Neuronal stem cell (in vitro differentiated cells): Measurements from ENCODE around the gene PLEK2. TPM values are rescaled to one million over a fixed set of nuclear protein-coding genes. Genes with fewer than 3 reads are reported as not detected.

Source experiments
- DNase-seq: peaks from one replicate; pipeline ENCODE4 v3.0.0-alpha.2; 2013; ENCODE audit warnings: low spot score
- H2AFZ ChIP-seq: one replicate; pipeline ENCODE4 v1.6.1; 2013; ENCODE audit warnings: mild to moderate bottlenecking, low read length, inconsistent platforms
- H2AK5ac ChIP-seq: 2 replicates; pipeline ENCODE4 v1.6.1; 2013; ENCODE audit warnings: low read depth, mild to moderate bottlenecking, inconsistent platforms, low read length, moderate library complexity, mixed read lengths
- H2BK120ac ChIP-seq: 2 replicates; pipeline ENCODE4 v1.6.1; 2013; ENCODE audit warnings: low read depth, mild to moderate bottlenecking, inconsistent platforms, low read length, moderate library complexity, mixed read lengths
- H2BK12ac ChIP-seq: one replicate; pipeline ENCODE4 v1.6.1; 2013; ENCODE audit warnings: low read length, inconsistent platforms
- H2BK15ac ChIP-seq: 2 replicates; pipeline ENCODE4 v1.6.1; 2013; ENCODE audit warnings: mild to moderate bottlenecking, low read length, inconsistent platforms, mixed read lengths
- H2BK5ac ChIP-seq: one replicate; pipeline ENCODE4 v1.6.1; 2013; ENCODE audit warnings: inconsistent platforms, mild to moderate bottlenecking, low read length, moderate library complexity
- H3K14ac ChIP-seq: one replicate; pipeline ENCODE4 v1.6.1; 2013; ENCODE audit warnings: low read length, inconsistent platforms
- H3K18ac ChIP-seq: 2 replicates; pipeline ENCODE4 v1.6.1; 2013; ENCODE audit warnings: low read length, inconsistent platforms
- H3K23ac ChIP-seq: 2 replicates; pipeline ENCODE4 v1.6.1; 2013; ENCODE audit warnings: low read depth, mild to moderate bottlenecking, mixed read lengths, low read length, inconsistent platforms; ENCODE audit not compliant: poor library complexity
- H3K27ac ChIP-seq: replicated peaks from 3 replicates; pipeline ENCODE4 v1.5.1; 2013; ENCODE audit warnings: low read length, inconsistent platforms
- H3K27me3 ChIP-seq, 3 experiments: 2 replicates each; pipeline ENCODE4 v1.6.1; 2013; ENCODE audit warnings: low read length in 3 of 3, mild to moderate bottlenecking in 2 of 3, inconsistent platforms in 1 of 3, low read depth in 1 of 3, mixed read lengths in 1 of 3, moderate library complexity in 1 of 3; ENCODE audit not compliant: control insufficient read depth in 3 of 3, insufficient read depth in 3 of 3
- H3K36me3 ChIP-seq, 2 donors: replicated peaks in 1 of 2; 2 replicates each; pipeline ENCODE4 v1.6.1; 2013; ENCODE audit warnings: low read length in 2 of 2; ENCODE audit not compliant: control insufficient read depth in 2 of 2, insufficient read depth in 2 of 2
- H3K4ac ChIP-seq: 2 replicates; pipeline ENCODE4 v1.6.1; 2013; ENCODE audit warnings: inconsistent platforms, mild to moderate bottlenecking, low read length, moderate library complexity
- H3K4me1 ChIP-seq, 2 donors: 1 replicate in 1 of 2; 2 replicates in 1 of 2; pipeline ENCODE4 v1.6.1; 2013; ENCODE audit warnings: low read length in 2 of 2, low read depth in 1 of 2; ENCODE audit not compliant: control insufficient read depth in 2 of 2, insufficient read depth in 1 of 2
- H3K4me2 ChIP-seq: one replicate; pipeline ENCODE4 v1.6.1; 2013; ENCODE audit warnings: mild to moderate bottlenecking, low read length, inconsistent platforms; ENCODE audit not compliant: insufficient read depth, poor library complexity, severe bottlenecking
- H3K4me3 ChIP-seq, 2 donors: 2 replicates each; pipeline ENCODE4 v1.5.1; 2013; ENCODE audit warnings: low read length in 2 of 2, mild to moderate bottlenecking in 2 of 2, inconsistent platforms in 1 of 2, moderate library complexity in 1 of 2
- H3K79me1 ChIP-seq: one replicate; pipeline ENCODE4 v1.6.1; 2013; ENCODE audit warnings: low read depth, mild to moderate bottlenecking, inconsistent platforms, low read length, moderate library complexity
- H3K9ac ChIP-seq: one replicate; pipeline ENCODE4 v1.6.1; 2013; ENCODE audit warnings: mild to moderate bottlenecking, low read depth, low read length, inconsistent platforms; ENCODE audit not compliant: poor library complexity
- H3K9me3 ChIP-seq, 2 donors: replicated peaks in 1 of 2; 2 replicates each; pipeline versions ENCODE3 to v1.6.1; 2013; ENCODE audit warnings: low read length in 2 of 2, mild to moderate bottlenecking in 2 of 2, inconsistent platforms in 1 of 2, low read depth in 1 of 2, mixed read lengths in 1 of 2, moderate library complexity in 1 of 2; ENCODE audit not compliant: control insufficient read depth in 2 of 2, insufficient read depth in 1 of 2
- H4K8ac ChIP-seq: one replicate; pipeline ENCODE4 v1.6.1; 2013; ENCODE audit warnings: low read depth, mild to moderate bottlenecking, inconsistent platforms, low read length, moderate library complexity
- H4K91ac ChIP-seq: one replicate; pipeline ENCODE4 v1.6.1; 2013; ENCODE audit warnings: low read length, low read depth, mild to moderate bottlenecking, inconsistent platforms; ENCODE audit not compliant: poor library complexity
- WGBS, 2 donors: extraction: QIAGEN DNeasy Blood & Tissue Kit; methylation state at CpG; one replicate each; pipeline ENCODE4 v1.1.7; 2013; ENCODE audit warnings: missing lambda C conversion rate in 2 of 2, mixed read lengths in 1 of 2; ENCODE audit not compliant: insufficient read length in 2 of 2, insufficient replicate concordance in 1 of 2; ENCODE audit errors: extremely low coverage in 2 of 2; 5-methylcytosine and 5-hydroxymethylcytosine counted together
- polyA plus RNA-seq, 2 experiments: library from polyadenylated mRNA; stranded (reverse); fragments of 200-250 nt; gene quantifications; one replicate each; pipeline ENCODE4 v1.2.3, GENCODE V29; 2013

The PLEK2 gene
- 0.07 TPM for polyA plus RNA-seq (2013, experiment 1 of 2)
- 0.06 TPM for polyA plus RNA-seq (2013, experiment 2 of 2)

GRCh38 chr14:67411820-67412421 is at the start of gene PLEK2:
PLEK2 (minus strand) TSS chr14:67412165; CDS start chr14:67412059, 106 bp downstream.
- Histone ChIP-seq H3K4me2 (peak within 1 kb of the TSS; percentile 67), H4K91ac (no peak within 1 kb of the TSS), H3K27ac (no peak within 1 kb of the TSS), H3K4me3 (peak within 1 kb of the TSS in 1 of 2 donors; percentile 72), H3K4ac (no peak within 1 kb of the TSS), H2BK12ac (no peak within 1 kb of the TSS), H2AK5ac (peak within 1 kb of the TSS; percentile 57), H2BK15ac (no peak within 1 kb of the TSS), H3K79me1 (no peaks in the 10 kb centered on the region), H3K9me3 (no peaks in the 10 kb centered on the region), H3K4me1 (peaks cover 0 to 3% of the 10 kb centered on the region in 2 donors), H3K23ac (peak within 1 kb of the TSS; percentile 4), H2BK5ac (no peak within 1 kb of the TSS), H3K9ac (peak within 1 kb of the TSS; percentile 54), H4K8ac (no peak within 1 kb of the TSS), H3K27me3 (peaks cover 0 to 14% (median 2%) of the 10 kb centered on the region in 3 experiments), H3K36me3 (no peaks in the 10 kb centered on the region), H3K18ac (peak within 1 kb of the TSS; percentile 72), H2BK120ac (no peak within 1 kb of the TSS), H2AFZ (no peak within 1 kb of the TSS), H3K14ac (peak within 1 kb of the TSS; percentile 42)
- DNase-seq: no peak
- WGBS, 2 donors: no CpG with 5 or more reads among the region's 63 CpGs

- H4K8ac ChIP-seq: no peak overlapping the region
- H3K9me3 ChIP-seq: no peaks in the 10 kb centered on the region
- no peak overlapping the region for H3K14ac ChIP-seq
- no peak overlapping the region for H3K9ac ChIP-seq
- H3K4me3 ChIP-seq: no peak overlapping the region
- no peak overlapping the region for H3K23ac ChIP-seq
- no peak overlapping the region for H2AK5ac ChIP-seq
- no peak overlapping the region for H2BK5ac ChIP-seq
- no peaks in the 10 kb centered on the region for H3K79me1 ChIP-seq
- no peak overlapping the region for H3K27ac ChIP-seq
- H2BK12ac ChIP-seq: no peak overlapping the region
- no peaks in the 10 kb centered on the region for H3K36me3 ChIP-seq
- H2BK15ac ChIP-seq: no peak overlapping the region
- peaks cover 0 to 29% (median 0%) of the 10 kb centered on the region in 3 experiments for H3K27me3 ChIP-seq
- H3K4me2 ChIP-seq: no peak overlapping the region
- H3K4me1 ChIP-seq: peaks cover 2 to 4% of the 10 kb centered on the region in 2 donors
- H4K91ac ChIP-seq: no peak overlapping the region
- no peak overlapping the region for H3K4ac ChIP-seq
- H2AFZ ChIP-seq: no peak overlapping the region
- H3K18ac ChIP-seq: no peak overlapping the region
- no peak overlapping the region for H2BK120ac ChIP-seq
- no peak for DNase-seq
- whole genome bisulfite sequencing, 2 donors: no CpG with 5 or more reads among the region's 3 CpGs
Observed at GRCh38 chr14:67461341-67461985, 49.5 kb upstream of the PLEK2 start.

GRCh38 chr14:67459336-67459735 is 47.4 kb upstream of the PLEK2 start:
- peaks cover 0 to 20% (median 0%) of the 10 kb centered on the region in 3 experiments for H3K27me3 ChIP-seq

GRCh38 chr14:67457782-67458181 is 45.8 kb upstream of the PLEK2 start:
- Histone ChIP-seq H2BK12ac (no peak overlapping the region), H2BK15ac (peak overlapping the region; percentile 26), H4K91ac (no peak overlapping the region), H3K4ac (no peak overlapping the region), H3K79me1 (no peaks in the 10 kb centered on the region), H2AFZ (peak overlapping the region; percentile 87), H2BK5ac (no peak overlapping the region), H3K4me3 (no peak overlapping the region), H3K27me3 (peaks cover 0 to 25% (median 0%) of the 10 kb centered on the region in 3 experiments), H3K9me3 (no peaks in the 10 kb centered on the region), H3K27ac (no peak overlapping the region), H3K14ac (no peak overlapping the region), H3K9ac (no peak overlapping the region), H4K8ac (no peak overlapping the region), H3K23ac (no peak overlapping the region), H3K4me1 (peaks cover 2 to 3% of the 10 kb centered on the region in 2 donors), H3K4me2 (no peak overlapping the region), H2BK120ac (no peak overlapping the region), H3K36me3 (no peaks in the 10 kb centered on the region), H2AK5ac (no peak overlapping the region), H3K18ac (peak overlapping the region; percentile 68)
- peak; percentile 32 for DNase-seq
- WGBS, 2 donors: no CpG with 5 or more reads among the region's 6 CpGs

More at GRCh38 chr14:67459336-67459735, 47.4 kb upstream of the PLEK2 start:
- no peak for DNase-seq
- peaks cover 2 to 3% of the 10 kb centered on the region in 2 donors for H3K4me1 ChIP-seq
- no CpG with 5 or more reads among the region's 5 CpGs for WGBS, 2 donors
- H4K91ac ChIP-seq: no peak overlapping the region
- no peak overlapping the region for H2BK120ac ChIP-seq
- H2AK5ac ChIP-seq: no peak overlapping the region
- H2BK5ac ChIP-seq: no peak overlapping the region
- H3K23ac ChIP-seq: no peak overlapping the region
- H3K27ac ChIP-seq: no peak overlapping the region
- no peak overlapping the region for H3K4me2 ChIP-seq
- H3K79me1 ChIP-seq: no peaks in the 10 kb centered on the region
- H4K8ac ChIP-seq: no peak overlapping the region
- H3K18ac ChIP-seq: no peak overlapping the region
- H2BK15ac ChIP-seq: no peak overlapping the region
- no peak overlapping the region for H2AFZ ChIP-seq
- H3K4ac ChIP-seq: no peak overlapping the region
- H2BK12ac ChIP-seq: no peak overlapping the region
- H3K14ac ChIP-seq: no peak overlapping the region
- no peak overlapping the region for H3K4me3 ChIP-seq
- no peak overlapping the region for H3K9ac ChIP-seq
- H3K36me3 ChIP-seq: no peaks in the 10 kb centered on the region
- H3K9me3 ChIP-seq: no peaks in the 10 kb centered on the region
